Measurements from ENCODE around the gene DOCK1.

The DOCK1 gene

DNA sequence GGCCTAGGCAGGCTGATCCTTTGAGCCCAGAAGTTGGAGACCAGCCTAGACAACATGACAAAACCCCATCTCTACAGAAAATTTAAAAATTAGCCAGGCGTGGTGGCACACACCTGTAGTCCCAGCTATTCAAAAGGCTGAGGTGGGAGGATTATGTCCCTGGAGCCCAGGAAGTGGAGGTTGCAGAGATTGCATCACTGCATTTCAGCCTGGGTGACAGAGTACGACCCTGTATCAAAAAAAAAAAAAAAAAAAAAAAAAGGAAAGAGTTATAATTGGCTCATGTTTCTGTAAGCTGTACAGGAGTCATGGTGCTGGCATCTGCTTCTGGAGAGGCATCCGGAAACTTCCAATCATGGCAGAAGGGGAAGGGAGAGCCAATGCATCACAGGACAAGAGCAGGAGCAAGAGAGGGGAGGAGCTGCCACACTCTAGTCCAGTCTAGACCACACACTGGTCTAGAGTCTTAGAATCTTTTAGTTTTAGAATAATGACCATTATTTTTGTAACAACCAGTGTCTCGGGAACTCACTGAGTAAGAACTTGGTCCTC, 16.8 kb downstream of the DOCK1 start:
- DNase-seq = no peak
- ATAC-seq (replicated peaks) = no peak
- no peaks in the 10 kb centered on the region for H3K4me1 Mint-ChIP-seq (ENCODE audit: low read depth in 2 of 2)
- peaks cover 3% of the 10 kb centered on the region for H3K36me3 Mint-ChIP-seq (ENCODE audit: insufficient read depth)
- no peak overlapping the region for H3K4me3 Mint-ChIP-seq
- peaks cover 7 to 8% of the 10 kb centered on the region in 2 donors for H3K9me3 Mint-ChIP-seq
- no peaks in the 10 kb centered on the region for H3K27me3 Mint-ChIP-seq
- no peak overlapping the region for H3K27ac Mint-ChIP-seq

DNA sequence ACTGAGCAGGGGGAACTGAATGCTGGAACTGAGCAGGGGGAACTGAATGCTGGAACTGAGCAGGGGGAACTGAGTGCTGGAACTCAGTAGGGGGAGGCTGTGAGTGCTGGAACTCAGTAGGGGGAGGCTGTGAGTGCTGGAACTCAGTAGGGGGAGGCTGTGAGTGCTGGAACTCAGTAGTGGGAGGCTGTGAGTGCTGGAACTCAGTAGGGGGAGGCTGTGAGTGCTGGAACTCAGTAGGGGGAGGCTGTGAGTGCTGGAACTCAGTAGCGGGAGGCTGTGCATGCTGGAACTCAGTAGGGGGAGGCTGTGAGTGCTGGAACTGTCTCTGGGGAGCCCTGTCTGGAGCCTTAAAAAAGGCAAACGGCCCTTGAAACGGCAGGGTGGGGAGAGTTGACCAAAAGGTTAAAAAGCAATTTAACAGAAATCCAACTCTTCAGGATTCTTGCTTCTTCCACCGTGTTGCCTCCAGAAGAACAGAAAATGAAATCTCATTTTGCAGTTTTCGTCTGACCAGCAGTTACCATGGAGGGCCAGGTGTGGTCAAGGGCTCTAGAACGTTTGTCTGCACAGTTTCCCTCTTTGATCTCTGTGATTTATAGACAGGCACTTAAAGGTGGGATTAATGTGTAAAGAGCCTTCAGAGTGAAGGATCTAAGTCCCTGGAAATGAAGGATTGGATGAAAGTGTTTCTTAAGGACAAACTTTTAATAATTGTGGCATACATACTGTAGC, 19.1 kb downstream of the DOCK1 start:
- DNase-seq (no peak), ATAC-seq (replicated peaks) (no peak)
- Mint-ChIP-seq H3K36me3 (ENCODE audit: insufficient read depth) (no peaks in the 10 kb centered on the region), H3K27me3 (no peaks in the 10 kb centered on the region), H3K4me3 (no peak overlapping the region), H3K27ac (no peak overlapping the region), H3K9me3 (peaks cover 7 to 8% of the 10 kb centered on the region in 2 donors), H3K4me1 (ENCODE audit: low read depth in 2 of 2) (peaks cover 0 to under 1% of the 10 kb centered on the region in 2 donors)

DNA sequence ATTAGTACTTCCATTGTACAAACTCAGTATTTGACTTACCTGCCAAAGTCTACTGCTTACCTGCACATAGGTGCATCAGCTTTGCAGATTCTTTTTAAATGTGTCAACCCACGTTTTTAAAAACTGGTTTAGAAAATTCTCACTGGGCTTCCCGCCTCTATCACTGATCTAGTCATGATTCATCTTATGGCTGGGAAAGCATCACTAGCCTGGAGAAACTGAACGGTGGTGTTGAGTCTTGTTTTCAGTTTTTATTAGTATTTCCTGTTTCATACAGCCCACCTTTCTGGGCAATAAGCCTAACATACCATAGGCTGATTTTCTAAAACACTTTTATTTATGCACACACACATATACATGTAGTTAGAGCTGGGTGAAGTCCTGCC, 19.7 kb downstream of the DOCK1 start:
- H3K9me3 Mint-ChIP-seq = peaks cover 7 to 10% of the 10 kb centered on the region in 2 donors
- no peak overlapping the region for H3K4me3 Mint-ChIP-seq
- peaks cover 0 to 1% of the 10 kb centered on the region in 2 donors for H3K4me1 Mint-ChIP-seq (ENCODE audit: low read depth in 2 of 2)
- no peaks in the 10 kb centered on the region for H3K36me3 Mint-ChIP-seq (ENCODE audit: insufficient read depth)
- H3K27me3 Mint-ChIP-seq = no peaks in the 10 kb centered on the region
- no peak for ATAC-seq (replicated peaks)
- DNase-seq = no peak
- H3K27ac Mint-ChIP-seq = no peak overlapping the region

DNA sequence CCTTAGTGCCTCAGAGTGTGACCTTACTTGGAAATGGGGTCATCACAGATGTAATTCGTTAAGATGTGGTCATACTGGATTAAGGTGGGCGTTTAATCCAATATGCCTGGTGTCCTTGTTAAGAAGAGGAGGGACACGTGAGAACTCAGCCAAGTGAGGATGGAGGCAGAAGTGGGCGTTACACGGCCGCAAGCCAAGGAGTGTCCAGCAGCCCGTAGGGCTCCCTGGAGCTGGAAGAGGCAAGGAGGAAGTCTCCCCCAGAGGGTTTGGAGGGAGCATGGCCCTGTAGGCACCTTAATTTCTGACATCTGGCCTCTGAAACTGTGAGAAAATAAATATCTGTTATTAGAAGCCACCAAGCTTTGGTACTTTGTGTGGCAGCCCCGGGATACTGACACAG, 21.3 kb downstream of the DOCK1 start:
- peaks cover 0 to 1% of the 10 kb centered on the region in 2 donors for H3K4me1 Mint-ChIP-seq (ENCODE audit: low read depth in 2 of 2)
- no peak overlapping the region for H3K27ac Mint-ChIP-seq
- H3K9me3 Mint-ChIP-seq = peaks cover 1 to 7% of the 10 kb centered on the region in 2 donors
- ATAC-seq (replicated peaks) (no peak), DNase-seq (no peak)
- H3K36me3 Mint-ChIP-seq (ENCODE audit: insufficient read depth) = no peaks in the 10 kb centered on the region
- H3K4me3 Mint-ChIP-seq = no peak overlapping the region
- no peaks in the 10 kb centered on the region for H3K27me3 Mint-ChIP-seq

DNA sequence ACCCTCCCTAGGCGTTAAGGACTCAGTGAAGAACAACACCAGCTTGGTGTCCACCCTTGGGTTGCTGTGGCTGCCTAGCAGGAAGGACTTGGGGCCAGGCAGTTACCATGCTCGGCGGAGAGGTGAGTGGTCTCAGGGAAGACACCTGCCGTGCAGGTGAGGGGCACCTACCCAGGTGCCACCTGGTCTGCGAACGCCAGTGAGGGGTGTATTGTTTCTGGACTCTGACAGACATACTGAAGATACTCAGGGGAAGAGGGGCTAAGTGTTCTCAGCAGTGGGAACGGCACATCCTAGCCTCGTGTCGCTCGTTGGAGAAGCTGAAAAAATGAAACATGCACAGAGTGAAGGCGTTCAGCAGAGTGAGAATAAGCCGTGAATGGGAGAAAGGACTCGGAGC, 22.6 kb downstream of the DOCK1 start:
- no peak for ATAC-seq (replicated peaks)
- H3K4me1 Mint-ChIP-seq (ENCODE audit: low read depth in 2 of 2) = peaks cover 0 to 1% of the 10 kb centered on the region in 2 donors
- no peaks in the 10 kb centered on the region for H3K36me3 Mint-ChIP-seq (ENCODE audit: insufficient read depth)
- H3K4me3 Mint-ChIP-seq = no peak overlapping the region
- no peaks in the 10 kb centered on the region for H3K27me3 Mint-ChIP-seq
- peaks cover 0 to 6% of the 10 kb centered on the region in 2 donors for H3K9me3 Mint-ChIP-seq
- no peak overlapping the region for H3K27ac Mint-ChIP-seq
- DNase-seq = no peak

DNA sequence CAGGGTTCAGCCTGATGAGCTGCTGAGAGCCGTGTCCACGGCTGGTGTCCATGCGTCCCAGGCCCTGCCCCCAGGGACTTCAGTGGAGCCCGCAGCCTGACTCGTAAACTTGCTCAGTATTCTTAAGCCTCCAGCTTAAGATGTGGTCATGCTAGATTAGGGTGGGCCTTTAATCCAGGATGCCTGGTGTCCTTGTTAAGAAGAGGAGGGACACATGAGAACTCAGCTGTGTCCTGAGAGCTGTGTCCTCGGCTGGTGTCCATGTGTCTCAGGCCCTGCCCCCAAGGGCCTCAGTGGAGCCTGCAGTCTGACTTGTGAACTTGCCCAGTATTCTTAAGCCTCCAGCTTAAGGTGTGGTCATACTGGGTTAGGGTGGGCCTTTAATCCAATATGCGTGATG, 23.0 kb downstream of the DOCK1 start:
- Mint-ChIP-seq H3K27me3 (no peaks in the 10 kb centered on the region), H3K4me3 (no peak overlapping the region), H3K9me3 (peaks cover 0 to 6% of the 10 kb centered on the region in 2 donors), H3K4me1 (ENCODE audit: low read depth in 2 of 2) (peaks cover 0 to 1% of the 10 kb centered on the region in 2 donors), H3K36me3 (ENCODE audit: insufficient read depth) (no peaks in the 10 kb centered on the region), H3K27ac (no peak overlapping the region)
- no peak for DNase-seq
- no peak for ATAC-seq (replicated peaks)

DNA sequence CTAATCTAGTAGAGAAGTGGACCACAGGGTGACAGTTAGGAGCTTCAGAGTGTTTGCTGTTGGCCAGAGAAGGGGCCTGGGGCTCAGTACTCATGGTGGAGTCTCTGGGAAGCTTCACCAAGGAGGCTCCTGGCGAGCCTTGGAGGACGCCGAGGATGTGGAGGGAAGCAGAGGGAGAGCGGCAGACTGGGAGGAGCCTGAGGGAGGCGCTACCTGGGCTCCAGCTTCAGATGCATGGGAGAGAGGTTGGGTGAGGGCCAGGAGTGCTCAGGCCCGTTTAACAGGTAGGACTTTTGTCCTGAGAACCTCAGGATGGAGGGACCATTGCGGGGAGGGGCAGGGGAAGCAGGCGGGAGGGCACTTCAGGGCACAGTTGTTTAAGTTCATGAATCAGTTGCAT, 24.2 kb downstream of the DOCK1 start:
- no peaks in the 10 kb centered on the region for H3K36me3 Mint-ChIP-seq (ENCODE audit: insufficient read depth)
- H3K4me3 Mint-ChIP-seq = no peak overlapping the region
- DNase-seq = no peak
- H3K27me3 Mint-ChIP-seq = no peaks in the 10 kb centered on the region
- H3K9me3 Mint-ChIP-seq = peaks cover 0 to 4% of the 10 kb centered on the region in 2 donors
- H3K27ac Mint-ChIP-seq = no peak overlapping the region
- no peak for ATAC-seq (replicated peaks)
- H3K4me1 Mint-ChIP-seq (ENCODE audit: low read depth in 2 of 2) = peaks cover 0 to 1% of the 10 kb centered on the region in 2 donors

DNA sequence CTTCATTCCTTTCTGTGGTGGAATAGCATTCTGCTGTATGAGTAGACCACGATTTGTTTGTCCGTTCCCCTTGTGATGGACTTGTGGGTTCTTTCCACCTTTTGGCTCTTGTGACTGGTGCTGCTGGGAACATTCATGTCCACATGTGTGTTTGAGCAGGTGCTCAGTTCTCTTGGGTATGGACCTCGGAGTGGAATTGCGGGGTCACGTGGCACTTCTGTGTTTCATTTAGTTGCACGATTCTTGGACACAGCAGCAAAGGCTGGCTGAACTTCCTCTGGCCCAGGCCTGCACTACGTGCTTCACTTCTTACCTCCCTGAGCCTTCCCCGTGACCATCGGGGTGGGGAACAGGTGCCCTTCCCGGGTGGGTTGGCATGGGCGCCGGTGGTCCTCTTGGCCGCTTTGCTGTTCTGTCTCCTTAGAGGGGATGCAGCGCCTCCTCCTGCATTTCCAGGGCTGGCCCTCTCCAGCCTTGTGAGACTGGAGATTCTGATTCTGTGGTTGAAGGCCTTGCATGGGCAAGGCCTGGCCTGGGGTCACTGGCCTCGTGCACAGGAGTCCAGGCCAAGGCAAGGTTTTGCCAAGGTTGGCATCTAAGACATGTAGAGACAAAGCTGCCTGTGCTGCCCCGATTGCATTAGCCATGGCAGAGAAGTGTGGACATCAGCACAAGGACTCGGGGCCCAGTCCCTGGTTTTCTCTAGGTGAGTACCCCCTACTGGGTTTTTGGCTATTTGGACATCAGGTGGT, 25.1 kb downstream of the DOCK1 start:
- H3K4me3 Mint-ChIP-seq = no peak overlapping the region
- ATAC-seq (replicated peaks) (no peak), DNase-seq (no peak)
- H3K9me3 Mint-ChIP-seq = peaks cover 0 to 4% of the 10 kb centered on the region in 2 donors
- no peak overlapping the region for H3K27ac Mint-ChIP-seq
- H3K27me3 Mint-ChIP-seq = no peaks in the 10 kb centered on the region
- H3K36me3 Mint-ChIP-seq (ENCODE audit: insufficient read depth) = no peaks in the 10 kb centered on the region
- peaks cover 0 to 1% of the 10 kb centered on the region in 2 donors for H3K4me1 Mint-ChIP-seq (ENCODE audit: low read depth in 2 of 2)

DNA sequence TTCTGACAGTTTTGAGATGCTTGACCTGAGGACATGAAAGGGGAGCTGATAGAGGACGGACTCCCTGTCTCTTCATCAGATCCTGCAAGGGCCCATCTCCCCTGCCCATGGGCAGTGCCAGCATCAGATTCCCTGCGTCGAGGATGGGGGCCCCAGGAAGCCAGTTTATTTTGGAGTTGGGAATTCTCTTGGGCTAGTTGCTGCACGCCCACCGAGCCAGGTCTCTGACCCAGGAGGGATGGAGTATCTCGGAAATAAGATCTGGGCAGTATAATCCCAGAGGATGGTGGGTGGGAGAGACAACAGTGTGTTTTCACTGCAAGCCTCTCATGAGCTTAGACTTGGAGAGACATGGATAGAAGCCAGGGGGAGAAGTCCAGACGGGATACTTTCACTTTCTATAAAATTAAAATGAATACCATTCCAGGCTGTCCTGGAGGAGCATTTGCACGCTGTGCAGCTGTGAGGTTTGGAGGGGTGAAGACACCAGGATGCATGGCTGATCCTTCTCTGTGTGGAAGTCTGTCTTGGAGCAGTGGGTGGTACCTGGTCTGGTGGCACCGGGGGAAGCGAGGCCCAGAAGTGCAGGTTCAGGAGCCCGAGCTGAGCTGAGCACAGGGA, 25.8 kb downstream of the DOCK1 start:
- DNase-seq (no peak), ATAC-seq (replicated peaks) (no peak)
- Mint-ChIP-seq H3K4me1 (ENCODE audit: low read depth in 2 of 2) (peaks cover 0 to 1% of the 10 kb centered on the region in 2 donors), H3K27me3 (no peaks in the 10 kb centered on the region), H3K4me3 (no peak overlapping the region), H3K9me3 (peaks cover 0 to 6% of the 10 kb centered on the region in 2 donors), H3K36me3 (ENCODE audit: insufficient read depth) (no peaks in the 10 kb centered on the region), H3K27ac (no peak overlapping the region)

DNA sequence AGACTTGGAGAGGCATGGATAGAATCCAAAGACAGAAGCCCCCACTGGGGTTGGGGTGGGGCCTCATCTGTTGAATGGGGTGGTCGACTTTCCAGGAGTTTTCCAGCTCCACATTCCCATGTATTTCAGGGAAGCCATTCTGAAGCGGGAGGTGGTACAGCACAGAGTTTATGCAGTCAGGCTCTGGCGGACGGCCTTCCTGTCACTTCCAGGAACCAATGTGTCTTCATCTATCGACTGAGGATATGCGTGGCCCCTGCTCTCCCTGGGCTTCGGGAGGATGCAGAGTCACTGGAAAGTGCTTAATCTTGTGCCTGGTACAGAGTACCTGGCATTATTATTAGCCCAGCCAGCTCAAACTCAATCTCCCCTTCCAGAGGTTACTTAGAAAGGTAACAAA, 26.3 kb downstream of the DOCK1 start:
- no peak overlapping the region for H3K4me3 Mint-ChIP-seq
- no peaks in the 10 kb centered on the region for H3K36me3 Mint-ChIP-seq (ENCODE audit: insufficient read depth)
- no peaks in the 10 kb centered on the region for H3K27me3 Mint-ChIP-seq
- peaks cover 0 to 6% of the 10 kb centered on the region in 2 donors for H3K9me3 Mint-ChIP-seq
- DNase-seq (no peak), ATAC-seq (replicated peaks) (no peak)
- no peak overlapping the region for H3K27ac Mint-ChIP-seq
- peaks cover 0 to 1% of the 10 kb centered on the region in 2 donors for H3K4me1 Mint-ChIP-seq (ENCODE audit: low read depth in 2 of 2)

DNA sequence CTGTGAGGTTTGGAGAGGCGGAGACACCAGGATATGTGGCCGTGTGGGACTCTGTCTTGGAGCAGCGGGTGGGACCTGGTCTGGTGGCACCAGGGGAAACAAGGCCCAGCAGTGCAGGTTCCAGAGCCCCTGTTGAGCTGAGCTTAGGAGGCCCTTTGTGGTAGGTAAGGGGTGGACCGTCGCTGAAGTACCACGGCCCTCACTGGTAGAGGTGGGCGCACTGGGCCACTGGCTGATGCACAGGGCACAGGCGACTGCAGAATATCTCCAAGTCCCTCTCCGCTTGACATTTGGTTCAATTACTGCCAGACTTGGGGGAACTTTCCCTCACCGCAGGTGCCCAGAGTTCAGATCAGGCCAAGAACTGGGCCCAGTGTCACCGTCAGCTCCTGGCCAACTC, 27.3 kb downstream of the DOCK1 start:
- Mint-ChIP-seq H3K4me1 (ENCODE audit: low read depth in 2 of 2) (peaks cover 0 to 1% of the 10 kb centered on the region in 2 donors), H3K4me3 (no peak overlapping the region), H3K36me3 (ENCODE audit: insufficient read depth) (no peaks in the 10 kb centered on the region), H3K9me3 (peaks cover 0 to 6% of the 10 kb centered on the region in 2 donors), H3K27me3 (no peaks in the 10 kb centered on the region), H3K27ac (no peak overlapping the region)
- DNase-seq (no peak), ATAC-seq (replicated peaks) (no peak)

DNA sequence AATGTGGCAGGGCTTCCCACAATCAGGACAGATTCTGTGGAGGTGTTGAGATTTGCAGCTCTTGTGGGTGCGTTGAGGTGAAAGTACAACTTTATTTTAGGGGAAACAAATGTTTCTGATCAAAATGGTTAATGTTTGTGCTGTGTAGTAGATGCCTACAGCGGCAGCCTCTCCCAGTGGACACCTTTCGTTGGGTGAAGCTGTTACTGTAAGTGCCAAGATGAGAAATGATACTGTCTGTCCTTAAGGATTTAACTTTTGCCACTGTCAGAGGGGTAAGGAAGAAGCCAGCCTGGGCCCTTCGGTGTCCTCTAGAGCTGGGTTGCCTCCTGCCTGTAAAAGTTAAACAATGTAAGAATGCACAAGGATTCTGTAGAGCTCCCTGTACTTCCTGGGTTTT, 27.9 kb downstream of the DOCK1 start:
- DNase-seq (no peak), ATAC-seq (replicated peaks) (no peak)
- Mint-ChIP-seq H3K9me3 (peaks cover 0 to 6% of the 10 kb centered on the region in 2 donors), H3K27ac (no peak overlapping the region), H3K36me3 (ENCODE audit: insufficient read depth) (no peaks in the 10 kb centered on the region), H3K27me3 (no peaks in the 10 kb centered on the region), H3K4me1 (ENCODE audit: low read depth in 2 of 2) (peaks cover 0 to 1% of the 10 kb centered on the region in 2 donors), H3K4me3 (no peak overlapping the region)

DNA sequence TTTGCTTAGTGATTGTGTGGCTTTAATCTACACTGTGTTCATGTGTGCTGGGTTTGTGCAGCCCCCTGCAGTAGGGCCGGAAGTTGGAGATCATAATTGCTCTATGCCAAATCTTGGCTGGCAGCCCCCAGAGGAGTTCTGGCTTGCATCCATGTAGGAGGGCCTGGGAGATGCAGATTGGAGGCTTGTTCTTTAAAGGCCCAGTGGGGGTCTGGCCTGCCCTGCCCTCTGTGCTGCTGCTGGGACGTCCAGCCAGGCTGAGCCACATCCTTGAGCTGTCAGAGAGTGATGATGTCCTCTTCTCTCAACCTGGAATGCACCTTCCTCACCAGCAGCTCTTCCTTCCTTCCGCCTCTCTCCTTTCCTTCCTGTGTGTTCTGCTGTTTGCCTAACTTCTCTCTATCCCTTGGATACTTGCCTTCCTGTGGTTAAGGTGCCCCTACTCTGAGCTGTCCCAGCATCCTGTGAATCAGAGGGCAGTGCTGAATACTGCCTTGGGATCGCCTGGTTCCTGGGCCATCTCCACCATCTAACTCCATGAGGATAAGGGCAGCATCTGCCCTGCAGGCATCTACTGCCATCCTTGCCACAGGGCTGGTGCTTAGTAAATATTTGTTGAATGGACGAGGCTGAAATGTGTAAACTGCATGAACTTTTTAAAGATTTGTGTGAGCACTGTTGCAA, 30.2 kb downstream of the DOCK1 start:
- H3K27ac Mint-ChIP-seq = no peak overlapping the region
- DNase-seq = no peak
- H3K27me3 Mint-ChIP-seq = no peaks in the 10 kb centered on the region
- ATAC-seq (replicated peaks) = no peak
- no peak overlapping the region for H3K4me3 Mint-ChIP-seq
- peaks cover 0 to 2% of the 10 kb centered on the region in 2 donors for H3K9me3 Mint-ChIP-seq
- no peaks in the 10 kb centered on the region for H3K4me1 Mint-ChIP-seq (ENCODE audit: low read depth in 2 of 2)
- H3K36me3 Mint-ChIP-seq (ENCODE audit: insufficient read depth) = no peaks in the 10 kb centered on the region
